Measurements from ENCODE around the gene ACTR8. TPM values are rescaled to one million over a fixed set of nuclear protein-coding genes. Genes with fewer than 3 reads are reported as not detected.

Gene ACTR8
- total and polyA plus RNA-seq, 2 donors = 13.8 to 24.1 TPM

DNA sequence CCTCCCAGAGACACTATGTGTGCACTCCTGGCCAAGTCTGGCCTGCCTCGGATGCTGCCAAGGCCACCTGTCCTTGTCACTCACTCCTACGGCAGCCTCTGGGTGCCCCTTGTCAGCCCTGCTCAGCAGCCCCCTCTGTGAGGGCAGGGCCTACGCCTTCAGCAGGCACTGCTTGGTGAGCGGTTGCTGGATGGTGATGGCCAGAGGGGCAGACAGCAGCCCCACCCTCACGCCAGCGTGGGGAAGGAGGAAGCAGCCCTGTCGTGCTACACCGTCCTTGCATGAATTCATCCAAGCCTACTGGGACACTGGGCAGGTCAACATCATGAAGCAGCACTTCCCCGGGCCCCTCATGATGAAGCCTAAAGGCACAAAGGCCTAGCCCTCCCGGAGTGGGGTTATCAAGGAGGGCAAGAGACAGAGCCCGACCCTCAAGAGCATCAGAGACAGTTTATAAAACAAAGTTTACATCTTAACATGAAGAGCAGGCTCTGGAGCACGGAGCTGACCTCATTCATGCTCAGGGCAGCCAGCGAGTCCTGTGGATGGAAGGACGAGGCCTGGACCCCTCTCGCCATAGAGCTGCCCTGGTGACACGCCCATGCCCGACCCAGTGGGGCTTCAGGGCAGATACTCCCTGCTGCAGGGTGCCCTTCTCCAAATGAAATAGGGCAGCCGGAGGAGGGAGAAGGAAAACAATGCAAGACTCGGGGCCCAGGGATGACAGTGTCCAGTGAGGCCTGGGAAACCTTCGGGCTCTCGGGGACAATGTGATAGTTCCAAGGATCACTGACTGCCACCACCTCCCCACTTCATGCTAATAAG is 61.0 kb downstream of the ACTR8 start:
- Histone ChIP-seq H3K27ac (ENCODE audit: low read depth in 1 of 2, low read length in 1 of 2) (no peak overlapping the region), H3K36me3 (ENCODE audit: control insufficient read depth in 2 of 2, insufficient read depth in 2 of 2, low read length in 1 of 2) (no peaks in the 10 kb centered on the region), H3K4me1 (ENCODE audit: control insufficient read depth in 2 of 2, insufficient read depth in 2 of 2, low read length in 2 of 2) (peaks cover 0 to 22% of the 10 kb centered on the region in 2 donors), H3K27me3 (ENCODE audit: control insufficient read depth in 2 of 2, insufficient read depth in 1 of 2, low read length in 1 of 2) (no peaks in the 10 kb centered on the region), H3K4me3 (ENCODE audit: low read length in 2 of 2) (no peak overlapping the region), H3K9me3 (ENCODE audit: control insufficient read depth in 2 of 2, insufficient read depth in 1 of 2, low read length in 1 of 2) (no peaks in the 10 kb centered on the region)
- WGBS = 94% methylated on average over 21 of the region's 21 CpGs
- no peak for DNase-seq (ENCODE audit: low read depth in 6 of 9, low spot score in 9 of 9)

DNA sequence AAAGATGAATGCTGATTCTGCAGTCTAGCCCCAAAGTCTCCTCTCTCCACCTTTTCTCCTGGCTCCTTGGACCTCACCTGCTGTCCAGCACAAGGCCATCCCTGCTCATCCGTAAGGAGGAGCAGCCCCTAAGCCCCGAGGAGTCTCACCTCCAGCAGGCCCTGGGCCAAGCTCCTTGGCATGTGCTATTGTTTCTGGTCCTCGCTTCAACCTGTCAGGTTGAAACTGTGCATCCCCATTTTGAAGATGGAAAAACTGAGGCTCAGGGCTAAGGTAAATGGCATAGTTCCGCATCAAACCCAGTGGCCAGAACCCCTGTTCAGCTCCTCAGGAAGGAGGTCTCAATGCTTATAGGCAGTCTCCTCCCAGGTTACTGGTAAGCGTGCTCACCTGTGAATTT is 61.9 kb downstream of the ACTR8 start:
- no peaks in the 10 kb centered on the region for H3K27me3 ChIP-seq (ENCODE audit: control insufficient read depth in 2 of 2, insufficient read depth in 1 of 2, low read length in 1 of 2)
- WGBS = 95% methylated on average over 5 of the region's 5 CpGs
- no peak overlapping the region for H3K4me3 ChIP-seq (ENCODE audit: low read length in 2 of 2)
- H3K4me1 ChIP-seq (ENCODE audit: control insufficient read depth in 2 of 2, insufficient read depth in 2 of 2, low read length in 2 of 2) = peaks cover 0 to 22% of the 10 kb centered on the region in 2 donors
- H3K36me3 ChIP-seq (ENCODE audit: control insufficient read depth in 2 of 2, insufficient read depth in 2 of 2, low read length in 1 of 2) = no peaks in the 10 kb centered on the region
- no peaks in the 10 kb centered on the region for H3K9me3 ChIP-seq (ENCODE audit: control insufficient read depth in 2 of 2, insufficient read depth in 1 of 2, low read length in 1 of 2)
- no peak for DNase-seq (ENCODE audit: low read depth in 6 of 9, low spot score in 9 of 9)
- no peak overlapping the region for H3K27ac ChIP-seq (ENCODE audit: low read depth in 1 of 2, low read length in 1 of 2)

DNA sequence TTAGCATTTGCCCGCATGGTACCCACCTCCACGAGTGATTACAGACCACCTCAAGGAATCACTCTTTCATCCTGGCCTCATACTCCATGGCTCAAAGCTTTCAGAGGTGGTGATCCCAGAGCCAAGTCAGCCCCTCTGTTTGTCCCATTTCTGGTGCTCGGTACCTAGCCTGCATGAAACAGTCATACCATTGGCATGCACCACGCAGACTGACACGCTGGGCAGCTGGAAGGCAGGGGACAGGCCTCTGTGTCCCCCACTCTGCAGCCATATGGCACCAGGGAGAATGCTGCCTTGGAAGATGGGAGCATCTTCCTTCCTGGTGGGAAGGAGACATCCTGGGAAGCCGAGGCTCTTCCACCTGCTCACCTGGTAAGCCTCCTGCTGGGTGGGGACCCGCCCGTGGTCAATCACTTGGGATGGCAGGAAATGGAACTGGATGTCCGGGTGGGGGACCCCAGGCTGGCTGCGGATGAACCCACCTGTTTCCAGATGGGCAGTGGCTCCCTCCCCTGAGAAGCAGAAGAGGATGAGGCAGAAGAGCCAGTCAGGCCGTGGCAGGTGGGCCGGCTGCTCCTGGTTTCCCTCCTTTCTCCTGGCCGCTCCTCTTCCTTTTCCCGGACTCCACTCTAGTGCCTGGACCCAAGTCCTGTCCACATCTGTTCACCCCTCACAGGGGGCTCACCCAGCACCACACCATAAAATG is 62.6 kb downstream of the ACTR8 start:
- Histone ChIP-seq H3K27me3 (ENCODE audit: control insufficient read depth in 2 of 2, insufficient read depth in 1 of 2, low read length in 1 of 2) (no peaks in the 10 kb centered on the region), H3K36me3 (ENCODE audit: control insufficient read depth in 2 of 2, insufficient read depth in 2 of 2, low read length in 1 of 2) (no peaks in the 10 kb centered on the region), H3K4me3 (ENCODE audit: low read length in 2 of 2) (no peak overlapping the region), H3K4me1 (ENCODE audit: control insufficient read depth in 2 of 2, insufficient read depth in 2 of 2, low read length in 2 of 2) (peaks cover 0 to 22% of the 10 kb centered on the region in 2 donors), H3K9me3 (ENCODE audit: control insufficient read depth in 2 of 2, insufficient read depth in 1 of 2, low read length in 1 of 2) (no peaks in the 10 kb centered on the region), H3K27ac (ENCODE audit: low read depth in 1 of 2, low read length in 1 of 2) (no peak overlapping the region)
- 97% methylated on average over 14 of the region's 14 CpGs for WGBS
- no peak for DNase-seq (ENCODE audit: low read depth in 6 of 9, low spot score in 9 of 9)

DNA sequence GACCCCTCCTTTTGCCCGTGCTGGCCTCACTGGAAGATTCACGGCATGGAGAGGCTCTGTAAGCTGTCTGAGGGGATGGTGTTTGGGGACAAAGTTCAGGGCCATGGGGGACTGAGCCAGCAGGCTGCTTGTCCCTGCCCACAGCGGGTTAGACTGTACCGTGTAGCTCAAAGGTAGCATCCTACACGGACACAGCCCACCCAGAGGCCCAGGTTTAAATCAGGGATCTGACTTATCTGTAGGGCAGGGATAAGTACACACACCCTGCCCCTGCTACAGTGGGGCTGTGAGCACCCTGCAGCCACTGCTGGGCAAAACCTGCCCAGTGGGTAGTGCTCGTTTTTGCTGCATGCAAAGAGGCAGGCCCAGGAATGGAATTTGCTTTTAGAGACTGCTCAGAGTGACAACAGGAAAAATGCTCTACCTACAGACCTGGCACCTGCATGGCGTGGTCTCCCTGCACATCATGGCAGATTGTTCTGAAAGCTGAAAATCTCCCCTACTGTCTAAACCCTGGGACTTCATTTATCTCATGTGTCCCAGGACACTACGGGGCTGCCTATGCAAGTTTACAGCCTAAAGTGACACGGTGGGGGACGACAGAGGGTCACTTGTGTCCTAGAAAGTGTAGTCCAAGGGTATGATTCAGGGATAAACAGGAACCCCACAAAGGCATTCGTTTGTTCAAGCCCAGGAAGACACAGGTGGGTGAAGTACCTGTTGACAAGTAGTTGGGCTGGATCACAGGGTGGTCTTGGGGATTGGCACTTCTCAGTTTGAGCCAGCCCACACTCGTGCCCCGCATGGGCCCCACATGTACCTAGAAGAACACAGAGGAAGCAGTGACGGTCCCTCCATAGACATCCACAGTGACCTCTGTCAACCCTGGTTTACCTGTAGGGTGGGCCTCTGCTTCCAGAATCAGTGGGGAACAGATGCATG is 63.5 kb downstream of the ACTR8 start:
- WGBS = 83% methylated on average over 14 of the region's 14 CpGs
- no peaks in the 10 kb centered on the region for H3K27me3 ChIP-seq (ENCODE audit: control insufficient read depth in 2 of 2, insufficient read depth in 1 of 2, low read length in 1 of 2)
- H3K9me3 ChIP-seq (ENCODE audit: control insufficient read depth in 2 of 2, insufficient read depth in 1 of 2, low read length in 1 of 2) = no peaks in the 10 kb centered on the region
- H3K4me3 ChIP-seq (ENCODE audit: low read length in 2 of 2) = no peak overlapping the region
- H3K36me3 ChIP-seq (ENCODE audit: control insufficient read depth in 2 of 2, insufficient read depth in 2 of 2, low read length in 1 of 2) = no peaks in the 10 kb centered on the region
- no peak overlapping the region for H3K27ac ChIP-seq (ENCODE audit: low read depth in 1 of 2, low read length in 1 of 2)
- no peak for DNase-seq (ENCODE audit: low read depth in 6 of 9, low spot score in 9 of 9)
- H3K4me1 ChIP-seq (ENCODE audit: control insufficient read depth in 2 of 2, insufficient read depth in 2 of 2, low read length in 2 of 2) = peaks cover 0 to 22% of the 10 kb centered on the region in 2 donors

DNA sequence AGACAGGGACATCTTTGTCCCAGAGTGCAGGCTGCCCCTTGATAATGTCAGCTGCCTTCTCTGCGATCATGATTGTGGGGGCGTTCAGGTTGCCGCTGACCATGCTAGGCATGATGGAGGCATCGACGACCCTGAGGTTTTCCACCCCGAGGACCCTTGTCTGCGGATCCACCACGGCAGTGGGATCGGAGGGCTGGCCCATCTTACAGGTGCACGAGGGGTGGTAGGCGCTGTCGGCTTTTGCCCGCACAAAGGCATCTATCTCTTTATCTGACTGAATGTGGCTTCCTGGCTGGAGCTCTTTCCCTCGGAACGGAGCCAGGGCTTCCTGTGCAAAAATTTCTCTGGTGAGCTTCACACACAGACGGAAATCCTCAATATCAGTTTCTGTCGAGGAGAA is 64.1 kb downstream of the ACTR8 start:
- no peak overlapping the region for H3K4me3 ChIP-seq (ENCODE audit: low read length in 2 of 2)
- no peaks in the 10 kb centered on the region for H3K36me3 ChIP-seq (ENCODE audit: control insufficient read depth in 2 of 2, insufficient read depth in 2 of 2, low read length in 1 of 2)
- peak in 1 of 9 donors; percentile 29 for DNase-seq (ENCODE audit: low read depth in 6 of 9, low spot score in 9 of 9)
- WGBS = 71% methylated on average over 17 of the region's 17 CpGs
- no peaks in the 10 kb centered on the region for H3K27me3 ChIP-seq (ENCODE audit: control insufficient read depth in 2 of 2, insufficient read depth in 1 of 2, low read length in 1 of 2)
- H3K9me3 ChIP-seq (ENCODE audit: control insufficient read depth in 2 of 2, insufficient read depth in 1 of 2, low read length in 1 of 2) = no peaks in the 10 kb centered on the region
- H3K4me1 ChIP-seq (ENCODE audit: control insufficient read depth in 2 of 2, insufficient read depth in 2 of 2, low read length in 2 of 2) = peaks cover 0 to 22% of the 10 kb centered on the region in 2 donors
- no peak overlapping the region for H3K27ac ChIP-seq (ENCODE audit: low read depth in 1 of 2, low read length in 1 of 2)

DNA sequence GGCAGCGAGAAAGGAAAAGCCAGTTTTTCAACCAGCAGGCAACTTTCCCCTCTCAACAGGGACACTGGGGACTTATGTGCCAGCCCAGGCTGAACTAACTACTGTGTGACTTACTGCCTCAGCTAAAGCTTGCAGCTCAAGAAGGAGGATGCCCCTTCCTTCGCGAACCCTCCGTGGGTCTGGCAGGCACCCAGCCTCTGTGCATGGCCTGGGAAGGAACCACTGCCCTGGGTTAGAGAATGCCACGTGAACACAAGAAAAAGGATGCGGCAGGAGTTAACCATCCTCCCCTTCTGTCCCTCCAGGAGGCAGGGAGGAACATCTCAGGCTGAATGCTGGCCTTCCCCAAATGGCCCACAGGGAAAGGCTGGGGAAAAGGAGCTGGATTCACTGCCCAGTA is 64.7 kb downstream of the ACTR8 start:
- WGBS = 78% methylated on average over 6 of the region's 6 CpGs
- DNase-seq (ENCODE audit: low read depth in 6 of 9, low spot score in 9 of 9) = no peak
- Histone ChIP-seq H3K9me3 (ENCODE audit: control insufficient read depth in 2 of 2, insufficient read depth in 1 of 2, low read length in 1 of 2) (no peaks in the 10 kb centered on the region), H3K36me3 (ENCODE audit: control insufficient read depth in 2 of 2, insufficient read depth in 2 of 2, low read length in 1 of 2) (no peaks in the 10 kb centered on the region), H3K27me3 (ENCODE audit: control insufficient read depth in 2 of 2, insufficient read depth in 1 of 2, low read length in 1 of 2) (no peaks in the 10 kb centered on the region), H3K4me1 (ENCODE audit: control insufficient read depth in 2 of 2, insufficient read depth in 2 of 2, low read length in 2 of 2) (peaks cover 0 to 19% of the 10 kb centered on the region in 2 donors), H3K27ac (ENCODE audit: low read depth in 1 of 2, low read length in 1 of 2) (no peak overlapping the region), H3K4me3 (ENCODE audit: low read length in 2 of 2) (no peak overlapping the region)

Other genes with a start within 250 kb of the ACTR8 start
- 0.38 TPM for gene CHDH, start 35.7 kb downstream of the ACTR8 start, total RNA-seq
- gene CHDH, start 35.7 kb downstream of the ACTR8 start, polyA plus RNA-seq = 0.57 TPM
- 0.80 TPM for gene IL17RB, start 35.6 kb downstream of the ACTR8 start, total RNA-seq
- 2.7 TPM for gene IL17RB, start 35.6 kb downstream of the ACTR8 start, polyA plus RNA-seq
- 31.1 TPM for gene SELENOK, start 9.7 kb upstream of the ACTR8 start, total RNA-seq
- 86.7 TPM for gene SELENOK, start 9.7 kb upstream of the ACTR8 start, polyA plus RNA-seq
- gene CACNA2D3, start 240.4 kb upstream of the ACTR8 start, total RNA-seq = 1.8 TPM
- 2.1 TPM for gene CACNA2D3, start 240.4 kb upstream of the ACTR8 start, polyA plus RNA-seq